GM20431 (cell line): Measurements from ENCODE around the gene RORB.

ENCODE experiments used
- in situ Hi-C: fragments of 300-500 bp; cut with MseI, MboI; formaldehyde crosslinking; loops from one replicate; pipeline ENCODE4 v1.15.0; 2020; ENCODE audit warnings: low sequenced_read_pairs; ENCODE audit not compliant: unreplicated experiment

The RORB gene

GRCh38 chr9:74683322-74683721, 186.2 kb downstream of the RORB start:
- in situ Hi-C loops = no loop called here

GRCh38 chr9:74691058-74691457, 193.9 kb downstream of the RORB start:
- in situ Hi-C loops = no loop called here

GRCh38 chr9:74696520-74696919, 199.4 kb downstream of the RORB start:
- in situ Hi-C loops = no loop called here

GRCh38 chr9:74697535-74697934, 200.4 kb downstream of the RORB start:
- in situ Hi-C loops = no loop called here

GRCh38 chr9:74711341-74711740, 214.2 kb downstream of the RORB start:
- in situ Hi-C loops = no loop called here

- in situ Hi-C loops = no loop called here
These were observed 221.6 kb downstream of the RORB start for GRCh38 chr9:74718709-74719108.

- in situ Hi-C loops = no loop called here
These were observed 222.2 kb downstream of the RORB start for GRCh38 chr9:74719306-74719705.

- in situ Hi-C loops = no loop called here
These were observed 224.8 kb downstream of the RORB start for GRCh38 chr9:74721696-74722660.

- in situ Hi-C loops = no loop called here
These were observed 227.2 kb downstream of the RORB start for GRCh38 chr9:74724317-74724716.

GRCh38 chr9:74726581-74726980, 229.4 kb downstream of the RORB start:
- in situ Hi-C loops = no loop called here

- in situ Hi-C loops = no loop called here
These were observed 231.0 kb downstream of the RORB start for GRCh38 chr9:74728176-74728575.

GRCh38 chr9:74729136-74729695, 232.1 kb downstream of the RORB start:
- in situ Hi-C loops = no loop called here

- in situ Hi-C loops = no loop called here
These were observed 238.6 kb downstream of the RORB start for GRCh38 chr9:74735761-74736160.

- in situ Hi-C loops = no loop called here
These were observed 239.5 kb downstream of the RORB start for GRCh38 chr9:74736646-74737045.

GRCh38 chr9:74742191-74742790, 245.2 kb downstream of the RORB start:
- in situ Hi-C loops = no loop called here
